Raji (cell line): Measurements from ENCODE around the gene ZNF862.

Experiments
- POLR2A ChIP-seq: IDR thresholded peaks from 2 replicates; pipeline ENCODE4 v1.6.1; 2011; ENCODE audit warnings: low read depth, low read length, control low read depth; ENCODE audit not compliant: insufficient read depth

ZNF862 gene

GRCh38 chr7:149838224-149838991 is at the start of gene ZNF862:
Gene ZNF862, plus strand, starts transcription at chr7:149838375. Its CDS starts 237 bp downstream, at chr7:149838612.
- TF ChIP-seq POLR2A: peak; percentile 77

- TF ChIP-seq POLR2A: no peak
These were observed 49.1 kb upstream of the ZNF862 start for GRCh38 chr7:149789101-149789500.

DNA sequence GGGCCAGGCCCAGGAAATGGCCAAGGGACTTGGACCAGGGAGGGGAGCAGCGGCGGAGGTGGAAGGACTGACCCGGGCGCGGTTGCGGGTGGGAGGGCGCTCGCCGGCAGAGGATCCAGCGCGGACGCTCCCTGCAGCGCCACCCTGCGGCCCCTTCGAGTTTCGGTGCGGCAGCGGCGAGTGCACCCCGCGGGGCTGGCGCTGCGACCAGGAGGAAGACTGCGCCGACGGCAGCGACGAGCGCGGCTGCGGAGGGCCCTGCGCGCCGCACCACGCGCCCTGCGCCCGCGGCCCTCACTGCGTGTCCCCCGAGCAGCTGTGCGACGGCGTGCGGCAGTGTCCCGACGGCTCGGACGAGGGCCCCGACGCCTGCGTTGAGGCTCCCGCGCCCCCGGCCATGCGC is 48.0 kb upstream of the ZNF862 start:
- TF ChIP-seq POLR2A: no peak

DNA sequence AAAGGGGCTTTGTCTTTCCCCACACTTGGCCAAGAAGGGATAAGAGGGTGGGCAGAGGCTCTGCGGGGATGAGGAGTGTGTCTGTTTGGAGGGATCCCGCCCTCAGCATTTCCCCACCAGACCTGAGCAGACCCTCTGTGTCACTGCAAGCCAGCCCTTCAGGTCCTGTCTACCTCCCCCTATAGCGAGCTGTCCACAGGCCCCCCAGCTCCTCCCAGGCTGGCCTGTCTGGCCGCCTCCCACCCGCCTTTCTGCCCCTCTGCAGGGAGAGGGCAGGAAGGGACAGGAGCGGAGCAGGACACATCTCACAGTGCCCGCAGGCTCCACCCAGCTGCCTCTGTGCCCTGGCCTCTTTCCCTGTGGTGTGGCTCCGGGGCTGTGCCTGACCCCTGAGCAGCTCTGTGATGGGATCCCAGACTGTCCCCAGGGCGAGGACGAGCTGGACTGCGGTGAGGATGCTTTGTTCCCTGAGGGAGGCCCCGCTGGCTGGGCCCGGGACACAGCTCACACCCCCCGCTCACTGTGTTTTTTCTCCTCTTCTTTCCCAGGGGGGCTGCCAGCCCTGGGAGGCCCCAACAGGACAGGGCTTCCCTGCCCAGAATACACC is 47.3 kb upstream of the ZNF862 start:
- no peak for TF ChIP-seq POLR2A

- no peak for TF ChIP-seq POLR2A
These were observed 46.6 kb upstream of the ZNF862 start for GRCh38 chr7:149791411-149792219.

GRCh38 chr7:149792220-149792595 is 46.0 kb upstream of the ZNF862 start:
- no peak for TF ChIP-seq POLR2A

DNA sequence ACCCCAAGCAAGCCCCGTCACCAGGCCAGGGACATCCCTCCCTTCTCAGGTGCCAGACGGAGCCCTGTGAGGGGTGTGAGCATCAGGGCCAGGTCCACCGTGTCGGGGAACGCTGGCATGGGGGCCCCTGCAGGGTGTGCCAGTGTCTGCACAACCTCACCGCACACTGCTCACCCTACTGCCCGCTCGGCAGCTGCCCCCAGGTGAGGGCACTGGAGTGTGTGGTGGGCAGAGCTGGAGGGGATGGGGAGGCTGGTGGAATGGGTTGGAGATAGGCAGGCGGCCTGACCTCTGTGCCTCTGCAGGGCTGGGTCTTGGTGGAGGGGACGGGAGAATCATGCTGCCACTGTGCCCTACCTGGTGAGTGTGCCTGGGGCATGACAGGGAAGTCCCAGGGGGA is 44.9 kb upstream of the ZNF862 start:
- TF ChIP-seq POLR2A: no peak

- no peak for TF ChIP-seq POLR2A
These were observed 43.5 kb upstream of the ZNF862 start for GRCh38 chr7:149794661-149795060.

DNA sequence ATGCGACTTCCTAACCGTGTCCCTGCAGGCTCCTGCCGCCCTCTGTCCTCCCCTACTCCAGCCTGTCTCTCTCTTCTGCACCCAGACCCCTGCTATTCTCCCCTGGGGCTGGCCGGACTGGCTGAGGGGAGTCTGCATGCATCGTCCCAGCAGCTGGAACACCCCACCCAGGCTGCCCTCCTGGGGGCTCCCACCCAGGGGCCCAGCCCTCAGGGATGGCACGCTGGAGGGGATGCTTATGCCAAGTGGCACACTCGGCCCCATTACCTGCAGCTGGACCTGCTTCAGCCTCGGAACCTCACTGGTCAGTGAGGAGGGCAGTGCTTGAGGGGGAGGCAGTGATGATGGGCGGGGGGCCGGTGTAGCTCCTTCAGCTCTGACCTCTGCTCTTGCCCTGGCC is 43.0 kb upstream of the ZNF862 start:
- TF ChIP-seq POLR2A: no peak

DNA sequence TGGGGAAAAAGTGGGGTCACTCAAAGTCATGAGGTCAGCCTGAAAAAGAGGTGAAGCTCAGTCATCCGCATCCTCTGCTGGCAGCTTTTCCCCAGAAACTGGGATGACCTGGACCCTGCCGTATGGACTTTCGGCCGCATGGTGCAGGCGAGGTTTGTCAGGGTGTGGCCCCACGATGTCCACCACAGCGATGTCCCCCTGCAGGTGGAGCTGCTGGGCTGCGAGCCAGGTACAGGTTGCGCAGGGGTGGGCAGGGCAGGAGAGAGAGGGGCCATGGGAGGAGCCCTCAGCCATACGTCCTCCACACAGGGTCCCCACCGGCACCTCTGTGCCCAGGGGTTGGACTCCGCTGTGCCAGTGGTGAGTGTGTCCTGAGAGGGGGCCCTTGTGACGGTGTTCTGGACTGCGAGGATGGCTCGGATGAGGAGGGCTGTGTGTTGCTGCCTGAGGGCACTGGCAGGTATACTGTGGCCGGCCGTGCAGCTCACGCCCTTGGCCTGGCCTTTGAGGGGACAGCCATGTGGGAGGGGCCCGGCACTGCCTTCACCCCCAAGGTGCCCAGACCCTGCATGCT is 41.8 kb upstream of the ZNF862 start:
- no peak for TF ChIP-seq POLR2A

DNA sequence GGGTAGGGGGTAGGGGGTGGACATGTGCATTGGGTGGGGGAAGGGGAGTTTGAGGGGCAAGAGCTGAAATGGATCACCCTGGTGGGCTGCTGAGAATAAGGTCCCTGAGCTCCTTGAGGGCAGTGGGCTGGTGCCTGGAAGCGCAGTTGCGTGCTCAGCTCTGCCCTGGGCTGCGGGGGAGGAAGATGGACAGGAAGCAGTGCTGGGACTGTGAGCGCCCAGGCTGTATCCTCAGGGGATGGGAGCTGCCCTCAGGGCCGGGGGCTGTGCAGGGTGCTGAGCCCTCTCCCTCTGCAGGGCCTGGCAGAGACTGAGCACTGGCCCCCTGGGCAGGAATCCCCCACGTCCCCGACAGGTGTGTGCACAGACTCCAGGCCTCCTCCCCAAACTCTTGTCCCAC is 40.4 kb upstream of the ZNF862 start:
- no peak for TF ChIP-seq POLR2A

DNA sequence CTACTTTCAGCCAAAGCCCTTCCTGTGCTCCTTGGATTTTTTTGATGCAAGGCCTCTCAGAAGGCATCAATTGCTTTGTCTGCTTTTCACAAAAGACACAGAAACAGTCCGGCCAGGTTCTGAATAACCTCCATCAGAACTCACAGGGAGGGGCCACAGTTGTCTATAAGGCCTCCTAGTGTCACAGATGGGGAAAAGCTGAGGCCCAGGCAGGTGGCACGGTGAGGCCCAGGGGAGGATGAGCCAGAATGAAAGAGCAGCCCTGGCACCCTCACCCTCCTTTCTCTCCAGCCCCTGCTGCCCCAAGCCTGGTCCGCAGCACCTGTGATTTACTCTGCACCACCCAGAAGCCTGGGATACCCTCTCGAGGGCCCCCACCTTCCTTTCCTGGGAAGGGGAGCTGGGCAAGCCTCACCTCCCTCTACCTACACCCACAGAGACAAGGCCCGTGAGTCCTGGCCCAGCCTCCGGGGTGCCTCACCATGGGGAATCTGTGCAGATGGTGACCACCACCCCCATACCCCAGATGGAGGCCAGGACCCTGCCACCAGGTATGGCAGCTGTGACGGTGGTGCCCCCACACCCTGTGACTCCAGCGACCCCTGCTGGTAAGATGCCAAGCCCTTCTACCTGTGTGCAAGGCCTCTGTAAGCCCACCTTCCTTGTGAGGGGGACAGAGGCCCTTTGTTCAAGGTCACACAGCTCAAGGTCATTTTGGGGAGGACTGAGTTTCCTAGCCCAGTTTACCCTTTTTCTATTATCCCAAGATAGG is 38.6 kb upstream of the ZNF862 start:
- no peak for TF ChIP-seq POLR2A

DNA sequence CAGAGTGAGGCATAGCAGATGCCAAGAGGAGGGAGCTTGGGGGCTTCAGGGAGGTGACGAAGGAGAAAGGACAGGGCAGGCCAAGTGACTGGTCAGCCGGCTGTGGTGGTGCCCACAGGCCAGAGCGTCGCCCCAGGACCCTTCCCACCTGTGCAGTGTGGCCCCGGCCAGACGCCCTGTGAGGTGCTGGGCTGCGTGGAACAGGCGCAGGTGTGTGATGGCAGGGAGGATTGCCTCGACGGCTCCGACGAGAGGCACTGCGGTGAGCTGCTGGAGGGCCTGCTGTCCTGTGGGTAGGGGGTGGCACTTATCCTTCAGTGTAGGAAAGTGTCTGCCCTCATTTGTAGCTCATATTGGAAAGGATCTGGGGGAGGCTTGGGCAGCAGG is 38.0 kb upstream of the ZNF862 start:
- no peak for TF ChIP-seq POLR2A

DNA sequence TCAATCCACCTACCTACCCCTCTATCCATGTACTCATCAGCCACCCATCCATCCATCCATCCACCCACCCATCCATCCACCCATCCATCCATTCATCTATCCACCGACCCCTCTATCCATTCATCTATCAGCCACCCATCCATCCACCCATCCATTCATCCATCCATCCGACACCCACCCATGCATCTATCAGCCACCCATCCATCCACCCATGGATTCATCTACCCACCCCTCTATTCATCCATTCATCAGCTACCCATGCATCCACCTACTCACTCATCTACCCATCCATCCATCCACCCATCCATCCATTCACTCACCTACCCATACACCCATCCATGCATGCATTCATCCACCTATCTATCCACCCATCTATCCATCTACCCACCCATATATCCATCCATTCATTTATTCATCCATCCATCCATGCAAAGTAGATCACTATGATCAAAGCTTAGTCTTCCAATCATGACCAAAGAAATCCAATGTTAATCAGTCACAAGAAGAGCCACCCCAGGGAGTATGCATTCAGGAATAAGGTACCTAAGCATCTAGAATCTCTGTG is 37.1 kb upstream of the ZNF862 start:
- TF ChIP-seq POLR2A: no peak
